ENCODE results near the gene CDH4. TPM values are rescaled to one million over a fixed set of nuclear protein-coding genes. Genes with fewer than 3 reads are reported as not detected.

The CDH4 gene
- total and polyA plus RNA-seq, 9 donors = 0.12 to 4.4 (median 0.36) TPM

DNA sequence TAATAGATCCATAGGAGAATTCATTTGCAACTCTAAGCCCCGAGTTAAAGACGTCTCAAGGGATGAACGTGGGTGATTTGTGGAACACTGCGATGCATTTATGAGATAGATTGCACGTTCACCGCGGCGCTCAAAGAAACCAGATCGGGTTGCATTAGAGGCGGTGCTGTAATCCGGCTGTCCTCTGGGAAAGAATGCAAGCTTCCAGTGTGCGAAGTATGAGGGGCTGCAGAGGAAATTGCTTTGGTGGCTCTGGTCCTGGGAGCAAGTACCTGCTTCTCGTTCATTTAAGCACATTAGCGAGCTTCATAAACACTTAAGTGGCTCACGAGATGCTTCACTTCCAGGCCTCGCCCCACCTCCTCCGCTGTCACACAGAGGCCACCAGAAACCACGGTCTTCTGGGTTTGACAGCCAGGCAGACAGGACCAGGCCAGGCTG lies 182.3 kb downstream of the CDH4 start:
- H3K4me1 ChIP-seq (ENCODE audit: insufficient read depth) = no peaks in the 10 kb centered on the region
- no peaks in the 10 kb centered on the region for H3K27me3 ChIP-seq
- 10 to 16% (median 11%) methylated on average over 18 of the region's 18 CpGs for WGBS, 3 donors
- no peak for TF ChIP-seq EP300 (IDR thresholded peaks at IDR 0.05)
- no peak for TF ChIP-seq POLR2A (IDR thresholded peaks at IDR 0.05)
- TF ChIP-seq, protein P1, sequence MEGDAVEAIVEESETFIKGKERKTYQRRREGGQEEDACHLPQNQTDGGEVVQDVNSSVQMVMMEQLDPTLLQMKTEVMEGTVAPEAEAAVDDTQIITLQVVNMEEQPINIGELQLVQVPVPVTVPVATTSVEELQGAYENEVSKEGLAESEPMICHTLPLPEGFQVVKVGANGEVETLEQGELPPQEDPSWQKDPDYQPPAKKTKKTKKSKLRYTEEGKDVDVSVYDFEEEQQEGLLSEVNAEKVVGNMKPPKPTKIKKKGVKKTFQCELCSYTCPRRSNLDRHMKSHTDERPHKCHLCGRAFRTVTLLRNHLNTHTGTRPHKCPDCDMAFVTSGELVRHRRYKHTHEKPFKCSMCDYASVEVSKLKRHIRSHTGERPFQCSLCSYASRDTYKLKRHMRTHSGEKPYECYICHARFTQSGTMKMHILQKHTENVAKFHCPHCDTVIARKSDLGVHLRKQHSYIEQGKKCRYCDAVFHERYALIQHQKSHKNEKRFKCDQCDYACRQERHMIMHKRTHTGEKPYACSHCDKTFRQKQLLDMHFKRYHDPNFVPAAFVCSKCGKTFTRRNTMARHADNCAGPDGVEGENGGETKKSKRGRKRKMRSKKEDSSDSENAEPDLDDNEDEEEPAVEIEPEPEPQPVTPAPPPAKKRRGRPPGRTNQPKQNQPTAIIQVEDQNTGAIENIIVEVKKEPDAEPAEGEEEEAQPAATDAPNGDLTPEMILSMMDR (IDR thresholded peaks at IDR 0.05) = no peak
- no peak overlapping the region for H3K27ac ChIP-seq
- H3K36me3 ChIP-seq = no peaks in the 10 kb centered on the region
- H3K4me3 ChIP-seq = no peak overlapping the region
- DNase-seq = no peak
- intact Hi-C loops (cut with DNase I) = no loop called here
- no peaks in the 10 kb centered on the region for H3K9me3 ChIP-seq

DNA sequence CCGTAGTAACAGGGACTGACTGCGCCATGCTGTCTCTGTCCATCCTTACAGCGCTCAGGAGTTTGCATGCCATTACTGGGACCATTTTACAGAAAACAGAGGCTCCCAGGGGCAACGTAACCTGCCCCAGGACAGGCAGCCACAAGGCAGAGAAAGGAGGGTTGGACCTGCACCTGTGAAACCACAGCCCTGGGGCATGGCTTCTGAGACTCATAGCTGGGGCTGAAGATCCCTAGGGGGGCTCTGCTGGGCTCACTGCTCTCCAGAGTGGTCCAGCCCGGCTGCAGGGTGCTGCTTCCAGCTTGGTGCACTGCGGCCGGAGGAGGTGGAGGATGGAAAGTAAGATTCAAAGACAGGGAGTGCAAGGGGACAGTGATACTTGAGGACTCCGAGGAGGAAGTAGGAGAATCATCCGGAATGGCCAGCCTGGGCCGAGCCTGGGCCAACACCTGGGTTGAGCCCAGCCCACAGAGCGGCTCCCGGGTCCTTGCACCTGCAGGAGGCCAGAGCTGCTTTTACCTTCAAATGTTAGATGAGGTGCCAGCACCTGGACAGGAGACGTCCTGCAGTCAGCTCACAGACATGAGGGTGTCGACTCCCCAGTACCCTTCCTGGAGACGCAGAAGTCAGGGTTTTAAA lies 183.2 kb downstream of the CDH4 start:
- H3K4me3 ChIP-seq = no peak overlapping the region
- intact Hi-C loops (cut with DNase I) = no loop called here
- no peak for DNase-seq
- TF ChIP-seq, protein P1 (IDR thresholded peaks at IDR 0.05) = no peak
- no peak for TF ChIP-seq POLR2A (IDR thresholded peaks at IDR 0.05)
- TF ChIP-seq EP300 (IDR thresholded peaks at IDR 0.05) = no peak
- WGBS, 3 donors = 72 to 83% (median 80%) methylated on average over 15 of the region's 15 CpGs
- no peaks in the 10 kb centered on the region for H3K27me3 ChIP-seq
- H3K4me1 ChIP-seq (ENCODE audit: insufficient read depth) = no peaks in the 10 kb centered on the region
- H3K9me3 ChIP-seq = no peaks in the 10 kb centered on the region
- H3K36me3 ChIP-seq = no peaks in the 10 kb centered on the region
- H3K27ac ChIP-seq = no peak overlapping the region

DNA sequence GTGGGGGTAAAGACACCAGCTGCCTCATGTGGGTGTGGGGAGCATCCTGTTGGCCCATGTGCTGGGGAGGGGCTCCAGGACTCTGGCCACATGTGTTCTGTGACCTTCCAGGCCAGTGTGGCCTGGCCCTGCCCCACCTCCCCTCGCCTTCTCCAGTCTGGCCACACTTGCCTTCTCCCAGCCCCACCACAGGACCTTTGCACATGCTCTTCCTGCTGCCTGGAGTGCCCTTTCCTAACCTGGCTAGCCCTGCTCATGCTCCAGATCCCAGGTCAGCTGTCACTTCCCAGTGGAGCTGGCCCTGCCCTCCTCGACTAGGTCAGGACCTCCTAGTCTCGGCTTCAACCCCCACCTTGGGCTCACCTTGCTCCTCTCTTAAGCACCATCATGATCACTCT lies 183.8 kb downstream of the CDH4 start:
- DNase-seq = no peak
- no peak for TF ChIP-seq POLR2A (IDR thresholded peaks at IDR 0.05)
- TF ChIP-seq, protein P1 (IDR thresholded peaks at IDR 0.05) = no peak
- WGBS, 3 donors = 71 to 78% (median 75%) methylated on average over 3 of the region's 3 CpGs
- intact Hi-C loops (cut with DNase I) = no loop called here
- Histone ChIP-seq H3K27me3 (no peaks in the 10 kb centered on the region), H3K4me3 (no peak overlapping the region), H3K9me3 (no peaks in the 10 kb centered on the region), H3K4me1 (ENCODE audit: insufficient read depth) (no peaks in the 10 kb centered on the region), H3K36me3 (no peaks in the 10 kb centered on the region), H3K27ac (no peak overlapping the region)

DNA sequence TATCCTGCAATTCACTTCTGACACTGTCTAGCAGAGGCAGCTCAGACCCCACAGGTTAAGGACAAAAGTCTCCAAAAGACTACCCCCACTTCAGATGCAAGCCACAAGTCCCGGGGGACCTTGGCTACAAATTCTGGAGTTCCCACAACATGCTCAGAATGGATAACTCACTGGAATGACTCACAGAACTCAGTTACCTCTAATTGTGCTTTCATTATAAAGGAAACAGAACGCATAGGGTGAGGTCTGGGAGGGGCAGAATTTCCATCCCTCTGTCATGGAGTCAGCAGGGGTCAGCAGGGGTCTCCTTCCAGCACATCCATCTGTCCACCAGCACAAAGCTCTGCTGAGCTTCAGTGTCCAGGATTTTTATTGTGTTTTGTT lies 184.2 kb downstream of the CDH4 start:
- no peak for DNase-seq
- intact Hi-C loops (cut with DNase I) = no loop called here
- TF ChIP-seq, protein P1 (IDR thresholded peaks at IDR 0.05) = no peak
- TF ChIP-seq EP300 (IDR thresholded peaks at IDR 0.05) (no peak), POLR2A (IDR thresholded peaks at IDR 0.05) (no peak)
- Histone ChIP-seq H3K27ac (no peak overlapping the region), H3K4me3 (no peak overlapping the region), H3K36me3 (no peaks in the 10 kb centered on the region), H3K27me3 (no peaks in the 10 kb centered on the region), H3K9me3 (no peaks in the 10 kb centered on the region), H3K4me1 (ENCODE audit: insufficient read depth) (no peaks in the 10 kb centered on the region)
- WGBS, 3 donors = 50 to 68% (median 50%) methylated on average over 2 of the region's 2 CpGs

All from ovary (tissue), 9 donors.